Measurements from ENCODE around the gene DIP2B.

Gene DIP2B

GRCh38 chr12:50638482-50638880, 133.7 kb downstream of the DIP2B start:
- no peaks in the 10 kb centered on the region for H3K79me2 ChIP-seq (ENCODE audit: insufficient read depth, low read length)
- H3K4me3 ChIP-seq (ENCODE audit: insufficient read depth, low read length, poor library complexity, severe bottlenecking), result no peak overlapping the region
- no peak for TF ChIP-seq EZH2phosphoT487 (conservative IDR thresholded peaks at IDR 0.05; ENCODE audit: low read length)
- TF ChIP-seq CTCF (IDR thresholded peaks at IDR 0.05; ENCODE audit: insufficient read depth, low read length, poor library complexity, severe bottlenecking), result no peak
- H3K27ac ChIP-seq (ENCODE audit: low read depth, low read length), result no peak overlapping the region
- H3K4me2 ChIP-seq (ENCODE audit: low read depth, low read length, poor library complexity, severe bottlenecking), result no peak overlapping the region
- H3K9me2 ChIP-seq (replicated peaks; ENCODE audit: insufficient read depth, low read length), result no peaks in the 10 kb centered on the region
- H2AFZ ChIP-seq (ENCODE audit: low read depth, low read length, severe bottlenecking), result no peak overlapping the region
- no peak overlapping the region for H3K9ac ChIP-seq (ENCODE audit: low read length)
- H4K20me1 ChIP-seq (ENCODE audit: low read depth, low read length), result no peaks in the 10 kb centered on the region
- no peaks in the 10 kb centered on the region for H3K27me3 ChIP-seq (ENCODE audit: low read length)
- no peaks in the 10 kb centered on the region for H3K9me3 ChIP-seq (ENCODE audit: insufficient read depth, low read length)
- H3K36me3 ChIP-seq (ENCODE audit: low read length), result no peaks in the 10 kb centered on the region
- H3F3A ChIP-seq (ENCODE audit: insufficient read depth), result no peaks in the 10 kb centered on the region

GRCh38 chr12:50639721-50640120, 134.9 kb downstream of the DIP2B start:
- no peaks in the 10 kb centered on the region for H3F3A ChIP-seq (ENCODE audit: insufficient read depth)
- H3K27ac ChIP-seq (ENCODE audit: low read depth, low read length), result no peak overlapping the region
- no peak overlapping the region for H3K9ac ChIP-seq (ENCODE audit: low read length)
- H3K9me3 ChIP-seq (ENCODE audit: insufficient read depth, low read length), result no peaks in the 10 kb centered on the region
- no peak overlapping the region for H3K4me3 ChIP-seq (ENCODE audit: insufficient read depth, low read length, poor library complexity, severe bottlenecking)
- no peak overlapping the region for H2AFZ ChIP-seq (ENCODE audit: low read depth, low read length, severe bottlenecking)
- H3K79me2 ChIP-seq (ENCODE audit: insufficient read depth, low read length), result no peaks in the 10 kb centered on the region
- no peaks in the 10 kb centered on the region for H3K36me3 ChIP-seq (ENCODE audit: low read length)
- no peak overlapping the region for H3K4me2 ChIP-seq (ENCODE audit: low read depth, low read length, poor library complexity, severe bottlenecking)
- no peaks in the 10 kb centered on the region for H4K20me1 ChIP-seq (ENCODE audit: low read depth, low read length)
- H3K27me3 ChIP-seq (ENCODE audit: low read length), result no peaks in the 10 kb centered on the region
- no peaks in the 10 kb centered on the region for H3K9me2 ChIP-seq (replicated peaks; ENCODE audit: insufficient read depth, low read length)
- TF ChIP-seq CTCF (IDR thresholded peaks at IDR 0.05; ENCODE audit: insufficient read depth, low read length, poor library complexity, severe bottlenecking), result no peak
- no peak for TF ChIP-seq EZH2phosphoT487 (conservative IDR thresholded peaks at IDR 0.05; ENCODE audit: low read length)

GRCh38 chr12:50640321-50640939, 135.6 kb downstream of the DIP2B start:
- H3K36me3 ChIP-seq (ENCODE audit: low read length), result no peaks in the 10 kb centered on the region
- TF ChIP-seq EZH2phosphoT487 (conservative IDR thresholded peaks at IDR 0.05; ENCODE audit: low read length), result no peak
- no peak for TF ChIP-seq CTCF (IDR thresholded peaks at IDR 0.05; ENCODE audit: insufficient read depth, low read length, poor library complexity, severe bottlenecking)
- no peaks in the 10 kb centered on the region for H3K79me2 ChIP-seq (ENCODE audit: insufficient read depth, low read length)
- no peaks in the 10 kb centered on the region for H3K9me3 ChIP-seq (ENCODE audit: insufficient read depth, low read length)
- H3K27me3 ChIP-seq (ENCODE audit: low read length), result no peaks in the 10 kb centered on the region
- no peaks in the 10 kb centered on the region for H3K9me2 ChIP-seq (replicated peaks; ENCODE audit: insufficient read depth, low read length)
- no peaks in the 10 kb centered on the region for H4K20me1 ChIP-seq (ENCODE audit: low read depth, low read length)
- no peak overlapping the region for H3K4me3 ChIP-seq (ENCODE audit: insufficient read depth, low read length, poor library complexity, severe bottlenecking)
- no peak overlapping the region for H3K4me2 ChIP-seq (ENCODE audit: low read depth, low read length, poor library complexity, severe bottlenecking)
- no peak overlapping the region for H3K27ac ChIP-seq (ENCODE audit: low read depth, low read length)
- H2AFZ ChIP-seq (ENCODE audit: low read depth, low read length, severe bottlenecking), result no peak overlapping the region
- no peak overlapping the region for H3K9ac ChIP-seq (ENCODE audit: low read length)
- no peaks in the 10 kb centered on the region for H3F3A ChIP-seq (ENCODE audit: insufficient read depth)

Measured in SU-DHL-6 (cell line).